ENCODE data around the gene ADSS2.
A peak's percentile ranks its signal among the peaks of the same experiment; 100 is the strongest.

ADSS2 gene

GRCh38 chr1:244445320-244446181 is 6.2 kb downstream of the ADSS2 start:
- DNase-seq: no peak

- DNase-seq: peak; percentile 98
Measured at GRCh38 chr1:244444854-244445253, 6.9 kb downstream of the ADSS2 start.

- DNase-seq: no peak
Measured at GRCh38 chr1:244442850-244443249, 8.9 kb downstream of the ADSS2 start.

GRCh38 chr1:244439391-244440032 is 12.2 kb downstream of the ADSS2 start:
- DNase-seq: no peak

GRCh38 chr1:244437086-244437468 is 14.6 kb downstream of the ADSS2 start:
- DNase-seq: no peak

- DNase-seq: no peak
Measured at GRCh38 chr1:244436336-244437085, 15.2 kb downstream of the ADSS2 start.

- no peak for DNase-seq
Measured at GRCh38 chr1:244435562-244436205, 16.0 kb downstream of the ADSS2 start.

GRCh38 chr1:244431166-244431565 is 20.5 kb downstream of the ADSS2 start:
- no peak for DNase-seq

- no peak for DNase-seq
Measured at GRCh38 chr1:244429818-244430217, 21.9 kb downstream of the ADSS2 start.

GRCh38 chr1:244427647-244428046 is 24.1 kb downstream of the ADSS2 start:
- DNase-seq: no peak

- DNase-seq: no peak
Measured at GRCh38 chr1:244424649-244425334, 26.9 kb downstream of the ADSS2 start.

- no peak for DNase-seq
Measured at GRCh38 chr1:244422174-244422573, 29.5 kb downstream of the ADSS2 start.

- DNase-seq: no peak
Measured at GRCh38 chr1:244419024-244419423, 32.7 kb downstream of the ADSS2 start.

- DNase-seq: no peak
Measured at GRCh38 chr1:244414543-244414942, 37.2 kb downstream of the ADSS2 start.

GRCh38 chr1:244413736-244414135 is 38.0 kb downstream of the ADSS2 start:
- DNase-seq: no peak

- no peak for DNase-seq
Measured at GRCh38 chr1:244412176-244412575, 39.5 kb downstream of the ADSS2 start.

GRCh38 chr1:244409701-244410100 is 42.0 kb downstream of the ADSS2 start:
- no peak for DNase-seq

- DNase-seq: no peak
Measured at GRCh38 chr1:244406337-244406736, 45.4 kb downstream of the ADSS2 start.

- no peak for DNase-seq
Measured at GRCh38 chr1:244405856-244406255, 45.9 kb downstream of the ADSS2 start.

GRCh38 chr1:244403431-244403830 is 48.3 kb downstream of the ADSS2 start:
- DNase-seq: no peak

GRCh38 chr1:244400974-244401373 is 50.7 kb downstream of the ADSS2 start:
- no peak for DNase-seq

- peak; percentile 15 for DNase-seq
Measured at GRCh38 chr1:244397131-244397530, 54.6 kb downstream of the ADSS2 start.

GRCh38 chr1:244395965-244396364 is 55.7 kb downstream of the ADSS2 start:
- no peak for DNase-seq
